ENCODE measurements around the gene TLX2.

GRCh38 chr2:74481961-74482800 is 32.1 kb upstream of the TLX2 start:
- TF ChIP-seq CTCF (IDR thresholded peaks at IDR 0.05) (no peak), POLR2A (IDR thresholded peaks at IDR 0.05) (no peak), POLR2AphosphoS5 (IDR thresholded peaks at IDR 0.05) (no peak), EP300 (IDR thresholded peaks at IDR 0.05) (no peak)
